Hypothalamus (tissue), 51 donors: ENCODE results near the gene RASGRP3.
A peak's percentile ranks its signal among the peaks of the same experiment; 100 is the strongest.
"Not testable (repeated sequence)": the region's sequence is repeated elsewhere in the genome, so short reads cannot be mapped to it uniquely, and the experiment has no call there.

Source experiments
- DNase-seq, 51 donors: peaks; one replicate each; lab custom pipeline; 2025; lab: John Stamatoyannopoulos, UW

The RASGRP3 gene

DNA sequence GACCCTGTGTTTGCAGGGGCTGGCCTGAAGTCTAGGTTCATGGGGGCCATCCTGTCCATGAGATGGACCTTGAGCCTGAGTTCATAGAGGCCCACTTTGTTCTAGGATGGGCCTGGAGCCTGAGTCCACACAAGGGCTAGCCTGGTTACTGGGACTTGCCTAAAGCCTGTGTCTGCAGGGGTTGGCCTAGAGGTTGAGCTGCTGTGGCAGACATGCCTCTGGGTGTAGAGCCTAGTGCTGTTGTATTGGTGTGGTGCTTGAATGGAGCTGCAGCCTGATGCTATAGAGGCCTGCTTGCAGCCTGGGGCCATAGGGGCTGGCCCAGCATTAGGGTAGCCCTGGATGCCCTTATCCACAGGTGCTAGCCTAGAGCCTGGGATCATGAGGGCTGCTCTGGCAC is 23.9 kb upstream of the RASGRP3 start:
- no peak for DNase-seq

GRCh38 chr2:33453905-33454479 is 22.5 kb upstream of the RASGRP3 start:
- DNase-seq = no peak

GRCh38 chr2:33457556-33458247 is 18.7 kb upstream of the RASGRP3 start:
- DNase-seq = no peak

- DNase-seq = no peak
Observed at GRCh38 chr2:33458248-33458819, 18.1 kb upstream of the RASGRP3 start.

GRCh38 chr2:33459745-33460144 is 16.7 kb upstream of the RASGRP3 start:
- no peak for DNase-seq

DNA sequence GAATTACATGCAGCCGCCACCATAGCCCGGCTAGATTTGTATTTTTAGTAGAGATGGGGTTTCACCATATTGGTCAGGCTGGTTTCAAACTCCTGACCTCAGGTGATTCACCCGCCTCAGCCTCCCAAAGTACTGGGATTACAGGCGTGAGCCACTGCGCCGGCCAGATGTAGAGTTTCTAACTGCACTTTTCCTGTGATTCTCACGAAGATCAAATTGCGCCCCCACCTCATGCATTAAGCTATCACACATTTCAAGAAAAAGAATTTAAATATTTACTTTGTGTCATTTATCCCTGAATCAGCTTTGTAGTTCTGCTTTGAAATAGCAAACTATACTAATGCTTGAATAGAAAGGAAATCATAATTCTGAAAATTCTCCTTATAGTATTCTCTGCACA is 13.9 kb upstream of the RASGRP3 start:
- DNase-seq = not testable (repeated sequence)

- DNase-seq = no peak
Observed at GRCh38 chr2:33467413-33467812, 9.0 kb upstream of the RASGRP3 start.

DNA sequence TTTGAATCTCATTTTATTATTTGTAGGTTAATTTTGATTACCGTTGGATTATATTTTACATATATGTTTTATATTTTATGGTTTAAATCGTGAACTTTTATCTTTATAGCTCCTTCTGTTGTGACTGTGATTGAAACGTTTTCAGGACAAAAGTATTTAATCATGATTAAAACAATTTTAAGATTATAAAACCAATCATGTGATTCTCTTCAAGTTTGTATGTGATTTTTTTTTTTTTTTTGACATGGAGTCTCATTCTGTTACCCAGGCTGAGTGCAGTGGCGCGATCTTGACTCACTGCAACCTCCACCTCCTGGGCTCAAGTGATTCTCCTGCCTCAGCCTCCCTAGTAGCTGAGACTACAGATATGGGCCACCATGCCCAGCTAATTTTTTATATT is 7.2 kb upstream of the RASGRP3 start:
- DNase-seq = no peak

GRCh38 chr2:33475224-33476130 is 972 bp upstream of the RASGRP3 start:
- peak in 46 of 51 donors; percentile 14 to 89 (median 58) for DNase-seq

GRCh38 chr2:33476793-33477190 is 343 bp downstream of the RASGRP3 start:
- no peak for DNase-seq

DNA sequence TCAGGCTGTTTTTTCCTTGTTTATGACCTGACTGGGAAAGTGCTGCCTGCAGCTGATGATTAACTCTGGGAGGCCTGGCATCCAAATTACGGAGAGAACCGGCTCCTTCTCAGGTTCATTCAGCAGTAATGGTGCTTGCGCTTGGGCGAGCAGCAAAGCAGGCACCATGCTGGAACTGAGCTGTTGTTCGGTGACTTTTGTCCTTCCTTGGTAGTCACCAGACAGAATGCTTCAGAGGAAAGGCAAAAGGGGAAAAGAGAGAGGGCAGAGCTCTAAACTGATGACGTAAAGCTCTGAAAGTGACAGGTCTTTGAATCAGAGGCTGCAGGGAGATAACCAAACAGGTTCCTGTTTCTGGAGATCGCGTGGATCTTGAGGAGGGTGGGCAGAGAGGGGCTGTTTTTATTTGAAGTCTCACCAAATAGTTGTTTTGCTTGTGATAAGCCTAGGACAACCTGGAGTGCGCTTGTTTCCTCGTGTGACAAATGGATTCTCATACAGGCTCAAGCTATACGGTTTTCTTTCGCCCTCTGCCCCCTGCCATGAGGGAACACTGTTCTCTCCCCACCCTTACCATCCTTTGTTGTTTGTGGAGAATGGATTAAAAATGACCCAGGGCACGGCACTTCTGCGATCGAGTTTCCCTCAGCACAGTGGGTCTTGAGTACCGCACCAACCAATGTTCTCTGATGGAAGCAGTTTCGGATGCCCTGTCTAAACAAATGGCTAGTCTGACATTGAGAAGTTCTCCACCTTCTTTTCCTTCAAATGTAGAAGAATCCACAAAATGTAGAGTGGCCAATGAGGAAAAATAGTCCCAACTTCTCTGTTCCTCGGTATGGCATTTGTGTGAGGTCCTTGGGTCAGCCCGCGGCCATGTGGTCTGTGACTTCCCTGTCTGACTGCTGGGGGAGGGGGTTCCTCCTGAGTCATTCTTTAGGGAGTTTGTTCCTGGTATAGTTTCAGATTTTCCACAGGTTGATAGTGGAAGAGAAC is 1.3 kb downstream of the RASGRP3 start:
- DNase-seq = peak in 33 of 51 donors; percentile 2 to 68 (median 25)

- no peak for DNase-seq
Observed at GRCh38 chr2:33478968-33479731, 2.7 kb downstream of the RASGRP3 start.

- no peak for DNase-seq
Observed at GRCh38 chr2:33482518-33482917, 6.1 kb downstream of the RASGRP3 start.

DNA sequence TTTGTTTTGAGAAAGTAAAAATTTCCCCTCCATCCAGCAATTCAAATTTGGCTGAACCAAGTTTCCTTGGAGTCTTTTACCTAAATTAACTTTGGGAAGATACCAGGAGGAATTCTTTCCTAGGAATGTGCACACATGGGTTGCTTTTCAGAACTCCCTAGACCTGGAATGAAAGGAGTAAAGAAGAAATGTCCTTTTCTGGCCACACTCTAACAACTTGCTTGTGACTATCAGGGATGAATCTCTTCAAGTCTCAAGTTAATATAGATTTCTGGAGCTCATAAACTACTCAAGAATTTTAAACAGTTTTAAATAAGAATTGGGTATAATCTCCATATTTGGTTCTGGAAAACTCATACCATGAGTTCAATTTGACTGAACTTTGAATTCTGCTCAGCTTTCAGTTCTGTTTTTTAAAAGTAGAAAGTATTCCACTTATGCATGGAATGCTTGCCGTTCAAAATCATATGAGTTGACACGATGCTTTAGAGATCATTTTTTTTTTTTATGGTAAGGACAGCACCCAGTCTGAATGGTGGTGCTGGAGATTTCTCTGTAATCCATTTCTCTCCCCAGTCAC is 7.7 kb downstream of the RASGRP3 start:
- DNase-seq = no peak

GRCh38 chr2:33485051-33485450 is 8.6 kb downstream of the RASGRP3 start:
- no peak for DNase-seq

DNA sequence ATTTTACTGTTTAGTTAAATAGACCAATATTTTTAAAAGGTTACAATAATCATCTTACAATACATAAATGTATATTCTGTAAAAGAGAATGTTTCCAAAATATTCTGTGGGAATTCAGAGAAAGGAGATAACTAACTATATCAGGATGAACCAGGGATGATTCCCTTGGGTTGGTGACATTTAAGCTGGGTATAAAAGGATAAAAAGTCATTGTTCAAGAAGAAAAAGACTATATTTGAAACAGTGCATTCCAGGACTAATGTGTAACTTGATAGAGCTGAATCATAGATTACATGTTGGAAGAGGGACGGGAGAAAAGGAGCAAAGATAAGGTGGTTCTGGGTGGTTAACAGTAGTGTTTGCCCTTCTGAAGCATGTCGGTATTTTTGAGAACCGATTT is 10.1 kb downstream of the RASGRP3 start:
- DNase-seq = no peak

DNA sequence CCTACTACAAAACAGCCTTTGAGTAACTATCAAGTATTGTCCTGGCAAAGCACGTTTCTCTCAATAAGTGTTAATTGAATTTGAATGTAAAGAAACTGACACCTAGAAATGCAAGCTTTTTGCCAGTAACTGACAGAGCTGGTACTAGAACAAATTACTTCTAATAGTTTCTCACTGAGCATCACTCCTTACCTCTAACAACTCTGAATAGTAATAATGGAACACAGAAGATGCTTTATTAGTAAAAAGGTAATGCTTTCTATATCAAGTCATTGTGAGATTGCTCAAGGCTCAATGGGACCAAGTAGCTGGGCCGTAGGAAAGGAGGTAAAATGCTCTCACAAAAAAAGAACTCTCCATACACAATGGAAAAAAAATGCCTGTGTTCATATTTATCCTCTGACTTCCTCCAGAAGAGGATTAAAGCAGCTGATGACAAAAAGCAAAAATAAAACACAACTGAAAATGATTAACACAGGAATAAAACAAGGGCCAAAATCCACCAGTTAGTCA is 11.8 kb downstream of the RASGRP3 start:
- no peak for DNase-seq

GRCh38 chr2:33488715-33489540 is 12.5 kb downstream of the RASGRP3 start:
- no peak for DNase-seq
